Measurements from ENCODE around the gene SPAG4.

The SPAG4 gene

DNA sequence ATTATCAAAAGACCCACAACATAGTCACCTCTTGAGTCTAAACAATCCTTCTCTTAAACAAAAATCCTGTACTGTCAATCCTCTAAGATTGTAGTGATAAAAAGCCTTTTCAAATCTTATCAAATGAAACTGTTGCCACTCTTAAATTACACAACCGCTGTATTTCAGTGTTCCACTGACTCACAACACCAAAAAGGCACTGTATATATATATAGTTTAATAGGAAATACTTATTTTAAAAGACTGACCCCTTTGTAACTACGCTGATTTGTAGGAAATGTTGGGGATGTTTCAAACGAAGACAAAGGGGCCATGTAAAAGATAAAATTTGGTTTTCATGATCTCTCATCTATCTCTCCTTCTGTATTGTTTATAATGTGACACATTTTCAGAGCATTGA is 35.0 kb downstream of the SPAG4 start:
- DNase-seq: no peak
- Histone ChIP-seq H3K27me3 (no peaks in the 10 kb centered on the region), H3K4me3 (ENCODE audit: low read depth, low read length) (no peak overlapping the region), H3K4me1 (no peaks in the 10 kb centered on the region), H3K9me3 (no peaks in the 10 kb centered on the region), H3K36me3 (peaks cover 42% of the 10 kb centered on the region)
- TF ChIP-seq, protein P1, sequence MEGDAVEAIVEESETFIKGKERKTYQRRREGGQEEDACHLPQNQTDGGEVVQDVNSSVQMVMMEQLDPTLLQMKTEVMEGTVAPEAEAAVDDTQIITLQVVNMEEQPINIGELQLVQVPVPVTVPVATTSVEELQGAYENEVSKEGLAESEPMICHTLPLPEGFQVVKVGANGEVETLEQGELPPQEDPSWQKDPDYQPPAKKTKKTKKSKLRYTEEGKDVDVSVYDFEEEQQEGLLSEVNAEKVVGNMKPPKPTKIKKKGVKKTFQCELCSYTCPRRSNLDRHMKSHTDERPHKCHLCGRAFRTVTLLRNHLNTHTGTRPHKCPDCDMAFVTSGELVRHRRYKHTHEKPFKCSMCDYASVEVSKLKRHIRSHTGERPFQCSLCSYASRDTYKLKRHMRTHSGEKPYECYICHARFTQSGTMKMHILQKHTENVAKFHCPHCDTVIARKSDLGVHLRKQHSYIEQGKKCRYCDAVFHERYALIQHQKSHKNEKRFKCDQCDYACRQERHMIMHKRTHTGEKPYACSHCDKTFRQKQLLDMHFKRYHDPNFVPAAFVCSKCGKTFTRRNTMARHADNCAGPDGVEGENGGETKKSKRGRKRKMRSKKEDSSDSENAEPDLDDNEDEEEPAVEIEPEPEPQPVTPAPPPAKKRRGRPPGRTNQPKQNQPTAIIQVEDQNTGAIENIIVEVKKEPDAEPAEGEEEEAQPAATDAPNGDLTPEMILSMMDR (IDR thresholded peaks at IDR 0.05; ENCODE audit: low read depth, low read length): no peak

DNA sequence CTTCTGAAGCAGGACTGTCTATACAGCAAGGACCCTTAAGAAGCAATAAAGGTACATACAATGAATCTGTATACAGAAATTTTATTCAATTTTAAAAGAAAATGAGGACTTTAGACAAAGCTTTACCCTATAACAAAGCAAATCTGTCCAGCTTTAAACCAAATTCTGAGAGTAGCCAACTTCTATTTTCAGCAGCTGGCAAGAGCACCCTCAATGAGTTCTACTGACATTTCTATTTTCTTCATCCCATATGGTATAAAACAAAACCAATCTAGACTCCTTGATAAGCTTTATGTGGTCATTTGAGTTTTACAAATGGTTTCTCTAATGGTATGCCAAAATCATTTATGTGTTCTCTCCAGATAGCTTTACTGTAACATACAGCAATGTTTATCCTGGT is 36.3 kb downstream of the SPAG4 start:
- no peaks in the 10 kb centered on the region for H3K27me3 ChIP-seq
- TF ChIP-seq, protein P1 (IDR thresholded peaks at IDR 0.05; ENCODE audit: low read depth, low read length): no peak
- no peak for DNase-seq
- no peaks in the 10 kb centered on the region for H3K4me1 ChIP-seq
- H3K9me3 ChIP-seq: no peaks in the 10 kb centered on the region
- H3K36me3 ChIP-seq: peaks cover 46% of the 10 kb centered on the region
- H3K4me3 ChIP-seq (ENCODE audit: low read depth, low read length): no peak overlapping the region

GRCh38 chr20:35652641-35653429 is 37.2 kb downstream of the SPAG4 start:
- no peaks in the 10 kb centered on the region for H3K4me1 ChIP-seq
- peaks cover 46% of the 10 kb centered on the region for H3K36me3 ChIP-seq

GRCh38 chr20:35653430-35653734 is 37.8 kb downstream of the SPAG4 start:
- Histone ChIP-seq H3K36me3 (peaks cover 46% of the 10 kb centered on the region), H3K9me3 (no peaks in the 10 kb centered on the region), H3K27me3 (no peaks in the 10 kb centered on the region), H3K4me1 (no peaks in the 10 kb centered on the region), H3K4me3 (ENCODE audit: low read depth, low read length) (no peak overlapping the region)
- TF ChIP-seq, protein P1 (IDR thresholded peaks at IDR 0.05; ENCODE audit: low read depth, low read length): no peak
- no peak for DNase-seq

More at GRCh38 chr20:35652641-35653429, 37.2 kb downstream of the SPAG4 start:
- Histone ChIP-seq H3K4me3 (ENCODE audit: low read depth, low read length) (no peak overlapping the region), H3K27me3 (no peaks in the 10 kb centered on the region), H3K9me3 (no peaks in the 10 kb centered on the region)
- no peak for DNase-seq
- TF ChIP-seq, protein P1 (IDR thresholded peaks at IDR 0.05; ENCODE audit: low read depth, low read length): no peak

GRCh38 chr20:35653893-35654292 is 38.3 kb downstream of the SPAG4 start:
- DNase-seq: no peak
- H3K4me1 ChIP-seq: no peaks in the 10 kb centered on the region
- peaks cover 46% of the 10 kb centered on the region for H3K36me3 ChIP-seq
- H3K4me3 ChIP-seq (ENCODE audit: low read depth, low read length): no peak overlapping the region
- no peaks in the 10 kb centered on the region for H3K9me3 ChIP-seq
- no peaks in the 10 kb centered on the region for H3K27me3 ChIP-seq
- TF ChIP-seq, protein P1 (IDR thresholded peaks at IDR 0.05; ENCODE audit: low read depth, low read length): no peak

DNA sequence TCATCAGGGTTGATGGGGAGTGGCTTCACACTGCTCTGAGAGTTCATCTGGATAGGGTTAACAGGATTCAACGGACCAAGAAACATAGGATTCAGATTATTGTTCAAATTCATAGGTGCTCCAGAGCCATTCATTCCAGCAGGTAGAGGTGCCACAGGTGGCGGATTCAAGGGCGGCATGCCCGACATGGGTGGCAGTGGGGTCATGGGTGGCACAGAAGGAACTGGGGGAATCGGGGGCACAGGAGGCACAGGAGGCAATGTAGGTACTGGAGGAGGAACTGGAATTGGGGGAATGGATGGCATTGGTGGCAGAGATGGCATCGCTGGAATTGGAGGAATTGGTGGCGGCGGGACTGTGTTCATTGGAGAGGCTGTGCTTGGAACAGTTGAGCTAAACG is 38.8 kb downstream of the SPAG4 start:
- H3K4me3 ChIP-seq (ENCODE audit: low read depth, low read length): no peak overlapping the region
- no peaks in the 10 kb centered on the region for H3K27me3 ChIP-seq
- TF ChIP-seq, protein P1 (IDR thresholded peaks at IDR 0.05; ENCODE audit: low read depth, low read length): no peak
- H3K36me3 ChIP-seq: peaks cover 46% of the 10 kb centered on the region
- H3K9me3 ChIP-seq: no peaks in the 10 kb centered on the region
- no peak for DNase-seq
- H3K4me1 ChIP-seq: no peaks in the 10 kb centered on the region

All from BE2C (cell line).